ENCODE results near the gene TMPRSS6.

Gene TMPRSS6

GRCh38 chr22:37117092-37117491 lies 7.6 kb upstream of the TMPRSS6 start:
- DNase-seq (ENCODE audit: low read depth), result no peak

- DNase-seq (ENCODE audit: low read depth), result no peak
Observed at GRCh38 chr22:37115032-37115431, 5.5 kb upstream of the TMPRSS6 start.

- no peak for DNase-seq (ENCODE audit: low read depth)
Observed at GRCh38 chr22:37113757-37114156, 4.2 kb upstream of the TMPRSS6 start.

GRCh38 chr22:37112084-37112728 lies 2.7 kb upstream of the TMPRSS6 start:
- DNase-seq (ENCODE audit: low read depth), result no peak

GRCh38 chr22:37111156-37111717 lies 1.7 kb upstream of the TMPRSS6 start:
- DNase-seq (ENCODE audit: low read depth), result no peak

- DNase-seq (ENCODE audit: low read depth), result no peak
Observed at GRCh38 chr22:37107816-37108621, 1.5 kb downstream of the TMPRSS6 start.

- no peak for DNase-seq (ENCODE audit: low read depth)
Observed at GRCh38 chr22:37105990-37106389, 3.5 kb downstream of the TMPRSS6 start.

- no peak for DNase-seq (ENCODE audit: low read depth)
Observed at GRCh38 chr22:37105154-37105553, 4.4 kb downstream of the TMPRSS6 start.

GRCh38 chr22:37103656-37104452 lies 5.7 kb downstream of the TMPRSS6 start:
- DNase-seq (ENCODE audit: low read depth), result no peak

- DNase-seq (ENCODE audit: low read depth), result no peak
Observed at GRCh38 chr22:37103151-37103550, 6.4 kb downstream of the TMPRSS6 start.

- DNase-seq (ENCODE audit: low read depth), result no peak
Observed at GRCh38 chr22:37101311-37102066, 8.0 kb downstream of the TMPRSS6 start.

- no peak for DNase-seq (ENCODE audit: low read depth)
Observed at GRCh38 chr22:37100589-37101127, 8.9 kb downstream of the TMPRSS6 start.

GRCh38 chr22:37098976-37099591 lies 10.4 kb downstream of the TMPRSS6 start:
- no peak for DNase-seq (ENCODE audit: low read depth)

GRCh38 chr22:37097346-37097745 lies 12.2 kb downstream of the TMPRSS6 start:
- no peak for DNase-seq (ENCODE audit: low read depth)

GRCh38 chr22:37095113-37095512 lies 14.4 kb downstream of the TMPRSS6 start:
- DNase-seq (ENCODE audit: low read depth), result no peak

GRCh38 chr22:37094239-37094638 lies 15.3 kb downstream of the TMPRSS6 start:
- no peak for DNase-seq (ENCODE audit: low read depth)

GRCh38 chr22:37092997-37093396 lies 16.5 kb downstream of the TMPRSS6 start:
- DNase-seq (ENCODE audit: low read depth), result no peak

- no peak for DNase-seq (ENCODE audit: low read depth)
Observed at GRCh38 chr22:37091994-37092393, 17.5 kb downstream of the TMPRSS6 start.

- no peak for DNase-seq (ENCODE audit: low read depth)
Observed at GRCh38 chr22:37090920-37091695, 18.4 kb downstream of the TMPRSS6 start.

GRCh38 chr22:37089434-37089833 lies 20.1 kb downstream of the TMPRSS6 start:
- no peak for DNase-seq (ENCODE audit: low read depth)

Data from non-pigmented ciliary epithelial cell (primary cell).